Epithelial cell of esophagus (primary cell): ENCODE measurements around the gene GNB1.

ENCODE experiments used
- DNase-seq: peaks from one replicate; pipeline ENCODE4 v3.0.0; 2010; ENCODE audit warnings: low read depth
- H3K4me3 ChIP-seq: 2 replicates; pipeline ENCODE4 v1.5.1; 2011; ENCODE audit warnings: mild to moderate bottlenecking, low read length, control low read depth
- TF ChIP-seq, protein P1 (sequence below): IDR thresholded peaks from 2 replicates; pipeline ENCODE4 v1.5.1; 2011; ENCODE audit warnings: low read depth, mild to moderate bottlenecking, low read length, control low read depth, inconsistent platforms; ENCODE audit not compliant: insufficient read depth; ENCODE audit errors: missing control alignments

Gene GNB1

DNA sequence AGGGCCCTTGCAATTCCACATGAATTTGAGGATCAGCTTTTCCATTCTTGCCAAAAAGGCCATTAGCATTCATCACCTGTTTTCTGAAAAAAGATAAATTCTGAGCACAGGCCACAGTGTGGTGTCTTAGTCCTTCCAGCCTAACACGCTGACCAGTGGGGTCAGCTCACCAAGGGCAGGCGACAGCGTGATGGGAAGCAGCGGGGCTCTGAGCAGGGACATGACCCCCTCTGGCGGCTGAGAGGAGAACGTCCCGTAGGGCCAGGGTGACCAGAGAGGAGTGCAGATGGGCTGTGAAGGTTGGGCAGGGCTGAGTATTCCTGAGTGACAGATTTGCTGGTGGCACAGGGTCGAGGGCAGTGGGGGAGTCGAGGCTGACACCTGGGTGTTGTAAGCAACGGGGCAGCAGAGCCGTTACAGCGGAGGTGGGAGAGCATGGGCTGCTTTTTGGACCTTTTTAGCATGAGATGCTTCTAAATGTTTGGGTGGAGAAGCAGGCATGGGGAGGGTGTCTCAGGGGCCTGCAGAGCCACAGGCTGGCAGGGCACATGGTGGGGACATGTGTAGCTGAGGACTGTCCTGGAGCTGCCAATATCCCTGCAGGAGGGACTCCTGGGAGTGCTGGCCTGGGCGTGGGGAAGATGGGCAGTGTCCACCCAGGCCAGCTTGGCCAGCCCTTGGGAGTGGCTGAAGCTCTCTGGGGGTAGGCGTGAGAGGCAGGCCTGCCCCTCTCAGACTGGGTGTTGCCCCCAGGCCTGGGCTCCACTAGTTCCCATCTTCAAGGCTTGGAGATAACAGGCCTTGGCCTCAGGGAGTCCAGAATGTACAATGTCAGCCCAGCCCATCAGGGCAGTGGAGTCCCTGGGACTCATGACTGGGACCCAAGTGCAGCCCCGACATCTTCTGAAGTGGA lies 15.6 kb upstream of the GNB1 start:
- no peak overlapping the region for H3K4me3 ChIP-seq
- TF ChIP-seq, protein P1, sequence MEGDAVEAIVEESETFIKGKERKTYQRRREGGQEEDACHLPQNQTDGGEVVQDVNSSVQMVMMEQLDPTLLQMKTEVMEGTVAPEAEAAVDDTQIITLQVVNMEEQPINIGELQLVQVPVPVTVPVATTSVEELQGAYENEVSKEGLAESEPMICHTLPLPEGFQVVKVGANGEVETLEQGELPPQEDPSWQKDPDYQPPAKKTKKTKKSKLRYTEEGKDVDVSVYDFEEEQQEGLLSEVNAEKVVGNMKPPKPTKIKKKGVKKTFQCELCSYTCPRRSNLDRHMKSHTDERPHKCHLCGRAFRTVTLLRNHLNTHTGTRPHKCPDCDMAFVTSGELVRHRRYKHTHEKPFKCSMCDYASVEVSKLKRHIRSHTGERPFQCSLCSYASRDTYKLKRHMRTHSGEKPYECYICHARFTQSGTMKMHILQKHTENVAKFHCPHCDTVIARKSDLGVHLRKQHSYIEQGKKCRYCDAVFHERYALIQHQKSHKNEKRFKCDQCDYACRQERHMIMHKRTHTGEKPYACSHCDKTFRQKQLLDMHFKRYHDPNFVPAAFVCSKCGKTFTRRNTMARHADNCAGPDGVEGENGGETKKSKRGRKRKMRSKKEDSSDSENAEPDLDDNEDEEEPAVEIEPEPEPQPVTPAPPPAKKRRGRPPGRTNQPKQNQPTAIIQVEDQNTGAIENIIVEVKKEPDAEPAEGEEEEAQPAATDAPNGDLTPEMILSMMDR, result peak; percentile 95
- peak; percentile 73 for DNase-seq

DNA sequence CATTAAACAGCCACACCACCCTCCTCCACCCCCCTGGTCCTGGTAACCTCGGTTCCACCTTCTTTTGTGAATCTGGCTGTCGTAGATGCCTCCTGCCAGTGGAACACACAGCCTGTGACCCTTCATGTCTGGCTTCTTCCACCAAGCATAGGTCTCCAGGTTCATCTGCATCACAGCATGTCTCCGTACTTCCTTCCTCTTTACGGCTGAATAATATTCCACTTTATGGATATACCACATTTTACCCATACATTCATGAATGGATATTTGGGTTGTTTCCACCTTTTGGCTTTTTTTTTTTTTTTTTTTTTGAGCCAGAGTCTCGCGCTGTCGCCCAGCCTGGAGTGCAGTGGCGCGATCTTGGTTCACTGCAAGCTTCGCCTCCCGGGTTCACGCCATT lies 12.3 kb upstream of the GNB1 start:
- TF ChIP-seq, protein P1, result no peak
- no peak for DNase-seq
- no peak overlapping the region for H3K4me3 ChIP-seq

DNA sequence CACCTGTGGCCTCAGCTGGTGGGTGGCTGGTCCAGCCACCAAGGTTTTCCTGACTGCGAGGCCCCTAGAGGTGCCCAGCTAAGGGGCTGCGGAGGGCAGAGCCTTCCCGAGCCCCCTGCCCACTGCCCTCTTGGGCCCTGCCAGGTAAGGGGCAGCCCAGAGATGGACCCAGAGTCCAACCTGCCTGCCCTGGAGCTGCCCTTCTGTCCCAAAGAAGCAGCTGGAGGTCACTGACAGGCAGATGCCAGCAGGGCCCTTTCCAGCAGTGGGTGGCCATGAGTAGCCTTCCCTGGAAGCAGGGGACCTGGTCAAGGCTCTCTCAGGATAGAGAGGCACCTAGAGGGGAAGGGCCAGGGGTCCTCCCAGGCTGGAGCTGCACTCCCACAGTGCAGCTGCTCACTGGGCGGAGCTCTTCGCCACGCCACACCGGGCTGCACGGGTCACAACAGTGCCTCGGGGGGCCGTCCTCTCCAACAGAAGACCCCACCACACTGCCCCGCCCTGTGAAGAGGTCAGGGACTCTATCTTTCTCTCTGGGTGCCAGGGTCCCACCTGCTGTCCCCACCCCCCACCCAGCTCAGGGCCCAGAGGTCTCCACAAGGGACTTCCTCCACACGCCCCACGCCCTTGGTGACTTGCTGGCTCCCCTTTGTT lies 10.9 kb upstream of the GNB1 start:
- DNase-seq, result no peak
- H3K4me3 ChIP-seq, result no peak overlapping the region
- TF ChIP-seq, protein P1, result no peak

DNA sequence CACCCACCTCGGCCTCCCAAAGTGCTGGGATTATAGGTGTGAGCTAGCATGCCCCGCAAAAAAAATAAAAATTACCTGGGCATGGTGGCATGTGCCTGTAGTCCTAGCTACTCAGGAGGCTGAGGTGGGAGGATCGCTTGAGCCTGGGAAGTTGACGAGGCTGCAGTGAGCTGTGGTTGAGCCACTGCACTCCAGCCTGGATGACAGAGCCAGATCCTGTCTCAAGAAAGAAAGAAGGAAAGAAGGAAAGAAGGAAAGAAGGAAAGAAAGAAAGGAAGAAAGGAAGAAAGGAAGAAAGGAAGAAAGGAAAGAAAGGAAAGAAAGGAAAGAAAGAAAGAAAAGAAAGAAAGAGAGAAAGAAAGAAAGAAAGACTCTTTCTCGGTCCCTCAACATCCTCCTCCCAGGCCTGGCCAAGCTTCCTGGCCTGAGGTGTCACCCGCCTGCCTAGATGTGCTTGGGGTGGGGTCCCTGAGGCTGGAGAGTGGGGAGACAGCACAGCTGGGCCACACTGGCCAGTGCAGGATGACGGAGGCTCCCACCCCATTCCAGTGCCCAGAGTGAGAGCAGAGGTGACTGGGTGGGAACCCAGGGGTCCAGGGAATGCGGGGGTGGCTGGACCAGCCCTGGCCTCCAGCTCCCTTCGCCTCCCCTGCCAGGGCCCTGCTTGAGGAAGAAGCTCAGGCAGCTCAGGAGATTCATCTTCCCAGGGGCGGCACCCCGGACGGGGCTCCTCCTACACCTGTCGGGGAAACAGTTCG lies 10.2 kb upstream of the GNB1 start:
- no peak overlapping the region for H3K4me3 ChIP-seq
- no peak for DNase-seq
- TF ChIP-seq, protein P1, result no peak

- no peak overlapping the region for H3K4me3 ChIP-seq
- DNase-seq, result no peak
- TF ChIP-seq, protein P1, result no peak
These were observed 9.1 kb upstream of the GNB1 start for GRCh38 chr1:1899967-1900327.

DNA sequence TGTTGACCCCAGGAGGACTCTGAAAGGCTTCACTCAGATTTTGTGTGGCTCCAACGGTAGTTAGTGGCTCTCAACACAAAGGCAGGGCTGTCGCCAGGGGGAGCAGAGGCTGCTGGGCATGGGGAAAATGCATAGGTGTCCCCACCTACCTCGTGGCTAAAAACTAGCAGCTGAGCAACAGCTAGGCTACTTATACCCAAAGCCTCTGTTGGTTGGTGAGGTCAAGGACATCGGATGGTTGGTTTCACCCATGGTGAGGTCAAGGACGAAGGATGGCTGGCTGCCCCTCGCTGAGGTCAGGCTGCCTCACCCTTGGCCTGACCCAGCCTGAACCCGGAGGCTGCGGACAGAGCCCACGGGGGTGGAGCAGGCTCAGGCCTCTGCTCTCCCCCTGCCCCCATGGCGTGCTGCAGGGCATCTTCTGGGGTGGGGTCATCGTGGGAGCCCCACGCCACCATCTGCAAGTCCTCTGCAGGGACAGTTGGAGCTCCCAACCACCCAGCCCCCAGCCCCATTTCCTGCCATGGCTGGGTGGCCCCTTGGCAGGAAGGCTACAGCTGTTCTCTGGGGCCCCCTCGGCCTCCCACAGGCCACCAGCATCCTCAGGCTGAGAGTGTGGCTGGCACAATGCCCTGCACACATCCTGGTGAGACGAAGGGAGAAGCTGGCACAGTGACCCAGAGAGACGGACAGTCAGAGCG lies 8.5 kb upstream of the GNB1 start:
- TF ChIP-seq, protein P1, result peak; percentile 13
- no peak overlapping the region for H3K4me3 ChIP-seq
- no peak for DNase-seq
